ENCODE measurements around the gene ODF2L. TPM values are rescaled to one million over a fixed set of nuclear protein-coding genes. Genes with fewer than 3 reads are reported as not detected.

The ODF2L gene
- total and polyA plus RNA-seq, 10 donors: 39.1 to 132 (median 89.8) TPM

DNA sequence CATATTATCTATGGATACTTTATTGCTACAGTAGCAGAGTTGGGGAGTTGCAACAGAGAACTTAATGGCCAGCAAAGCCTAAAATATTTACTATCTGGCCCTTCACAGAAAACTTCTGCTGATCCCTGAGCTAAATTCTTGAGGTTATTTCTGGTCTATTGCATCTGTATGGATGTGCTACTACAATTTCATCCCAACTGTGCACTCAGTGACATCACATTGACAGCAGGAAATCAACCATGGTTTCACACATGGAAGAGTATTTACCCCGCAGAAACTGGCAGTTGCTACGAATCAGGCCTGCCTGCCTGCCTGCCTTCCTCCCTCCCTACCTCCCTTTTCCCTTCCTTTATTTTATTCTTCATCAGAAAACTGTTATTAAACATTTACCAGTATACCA lies 39.9 kb upstream of the ODF2L start:
- no peak for TF ChIP-seq CTCF (IDR thresholded peaks at IDR 0.05 in 8 of 11, conservative IDR thresholded peaks at IDR 0.05 in 3 of 11)
- no peak for TF ChIP-seq POLR2A (IDR thresholded peaks at IDR 0.05)
- TF ChIP-seq POLR2AphosphoS5 (IDR thresholded peaks at IDR 0.05): no peak
- 40 to 56% (median 50%) methylated on average over 2 of the region's 2 CpGs for WGBS, 5 donors
- Histone ChIP-seq H3K9me3 (no peaks in the 10 kb centered on the region), H3K27me3 (replicated peaks in 1 of 7) (no peaks in the 10 kb centered on the region), H3K36me3 (no peaks in the 10 kb centered on the region), H3K4me1 (no peaks in the 10 kb centered on the region), H3K27ac (no peak overlapping the region), H3K4me3 (no peak overlapping the region)
- intact Hi-C loops (cut with DNase I; ENCODE audit: low total_unique reads): no loop called here
- DNase-seq: no peak

DNA sequence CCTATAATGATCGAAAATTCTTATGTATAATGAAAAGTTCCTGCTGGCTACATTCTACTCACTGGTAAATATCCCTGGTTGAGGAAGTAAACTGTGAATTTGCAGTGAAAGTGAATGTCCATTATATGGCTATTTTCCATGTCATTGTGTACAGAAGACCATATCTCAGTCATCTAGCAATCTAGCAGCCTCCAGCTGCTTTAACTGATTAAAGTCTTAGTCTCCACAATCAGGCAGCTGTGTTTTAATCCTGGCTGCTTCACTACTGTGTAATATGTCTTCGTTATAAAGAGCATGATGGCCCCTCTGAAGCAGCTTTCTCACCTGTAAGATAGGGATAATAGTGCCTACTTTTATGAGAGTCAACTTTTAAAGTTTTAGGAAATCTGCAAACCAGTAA lies 39.2 kb upstream of the ODF2L start:
- Histone ChIP-seq H3K4me3 (no peak overlapping the region), H3K27me3 (replicated peaks in 1 of 7) (no peaks in the 10 kb centered on the region), H3K9me3 (no peaks in the 10 kb centered on the region), H3K36me3 (no peaks in the 10 kb centered on the region), H3K4me1 (peaks cover 0 to 6% (median 2%) of the 10 kb centered on the region in 6 donors), H3K27ac (no peak overlapping the region)
- WGBS, 5 donors: 40 to 87% (median 47%) methylated on average over 2 of the region's 2 CpGs
- intact Hi-C loops (cut with DNase I; ENCODE audit: low total_unique reads): no loop called here
- TF ChIP-seq POLR2A (IDR thresholded peaks at IDR 0.05): no peak
- no peak for TF ChIP-seq CTCF (IDR thresholded peaks at IDR 0.05 in 8 of 11, conservative IDR thresholded peaks at IDR 0.05 in 3 of 11)
- DNase-seq: no peak

DNA sequence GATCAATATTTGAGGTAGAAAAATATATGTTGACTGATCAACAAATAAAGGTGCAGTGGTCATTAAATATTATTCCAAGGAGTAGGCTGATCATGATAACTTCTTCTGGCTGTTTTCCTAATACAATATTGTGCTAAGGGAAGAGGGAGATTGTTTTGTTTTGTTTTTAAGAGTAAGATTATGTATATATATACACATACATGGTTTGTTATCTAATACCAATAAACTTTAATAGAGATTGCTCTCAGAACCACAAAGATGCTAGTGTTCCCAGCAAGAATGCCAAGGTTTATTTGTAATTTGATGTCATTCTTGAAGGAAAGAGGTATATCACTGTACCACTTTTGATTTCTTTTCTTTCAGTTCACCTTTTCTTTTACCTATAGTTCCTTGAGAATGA lies 37.9 kb upstream of the ODF2L start:
- H3K36me3 ChIP-seq: no peaks in the 10 kb centered on the region
- no peaks in the 10 kb centered on the region for H3K27me3 ChIP-seq (replicated peaks in 1 of 7)
- no peak overlapping the region for H3K4me3 ChIP-seq
- DNase-seq: no peak
- TF ChIP-seq POLR2AphosphoS5 (IDR thresholded peaks at IDR 0.05): no peak
- no peak for TF ChIP-seq POLR2A (IDR thresholded peaks at IDR 0.05)
- TF ChIP-seq CTCF (IDR thresholded peaks at IDR 0.05 in 8 of 11, conservative IDR thresholded peaks at IDR 0.05 in 3 of 11): no peak
- H3K27ac ChIP-seq: no peak overlapping the region
- peaks cover 0 to 19% (median 14%) of the 10 kb centered on the region in 6 donors for H3K4me1 ChIP-seq
- no peaks in the 10 kb centered on the region for H3K9me3 ChIP-seq
- intact Hi-C loops (cut with DNase I; ENCODE audit: low total_unique reads): no loop called here

DNA sequence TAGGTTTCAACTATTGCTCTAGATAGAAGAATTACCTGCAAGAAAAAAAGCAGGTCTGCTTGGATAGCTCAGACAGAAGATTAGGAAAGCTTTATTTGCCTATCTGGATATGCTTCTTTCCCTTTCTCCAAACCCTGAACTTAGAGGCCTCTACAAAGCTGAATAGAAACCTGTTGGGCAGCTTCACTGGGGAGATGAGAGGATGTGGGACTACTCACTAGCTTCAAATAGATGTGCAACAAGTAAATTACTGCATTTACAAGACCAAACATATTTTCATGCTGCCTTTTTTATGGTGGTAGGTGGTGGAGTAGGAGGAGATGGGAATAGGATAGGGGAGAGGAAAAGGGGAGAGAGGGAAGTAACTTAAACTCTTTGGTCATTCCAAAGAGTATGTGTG lies 34.3 kb upstream of the ODF2L start:
- H3K4me1 ChIP-seq: peaks cover 0 to 26% (median 18%) of the 10 kb centered on the region in 6 donors
- no peaks in the 10 kb centered on the region for H3K27me3 ChIP-seq (replicated peaks in 1 of 7)
- intact Hi-C loops (cut with DNase I; ENCODE audit: low total_unique reads): no loop called here
- no peaks in the 10 kb centered on the region for H3K9me3 ChIP-seq
- DNase-seq: no peak
- H3K4me3 ChIP-seq: no peak overlapping the region
- H3K36me3 ChIP-seq: no peaks in the 10 kb centered on the region
- peak overlapping the region in 7 of 8 donors; percentile 75 to 83 (median 78) for H3K27ac ChIP-seq
- TF ChIP-seq CTCF (IDR thresholded peaks at IDR 0.05 in 8 of 11, conservative IDR thresholded peaks at IDR 0.05 in 3 of 11) (no peak), POLR2A (IDR thresholded peaks at IDR 0.05) (no peak), POLR2AphosphoS5 (IDR thresholded peaks at IDR 0.05) (no peak)

Data from spleen (tissue), 11 donors.